SU-DHL-6 (cell line): ENCODE results near the gene NHS.

Source experiments
- CTCF ChIP-seq: fragments of 200-600 bp; sonication (generic); IDR thresholded peaks from one replicate; pipeline ENCODE4 v1.5.1; 2017; ENCODE audit warnings: antibody characterized with exemption, mild to moderate bottlenecking, low read length, moderate library complexity; ENCODE audit not compliant: insufficient read depth, poor library complexity, severe bottlenecking
- EZH2phosphoT487 ChIP-seq: fragments of 200-600 bp; sonication (generic), shearing (Covaris generic); conservative IDR thresholded peaks from 2 replicates; pipeline ENCODE4 v1.6.1; 2018; ENCODE audit warnings: mild to moderate bottlenecking, antibody characterized with exemption, low read length, moderate library complexity, mixed read lengths

GRCh38 chrX:17597836-17598439 is 222.9 kb downstream of the NHS start:
- TF ChIP-seq CTCF (no peak), EZH2phosphoT487 (no peak)
